Panc1 (cell line): ENCODE data around the gene PLCH1. TPM values are rescaled to one million over a fixed set of nuclear protein-coding genes. Genes with fewer than 3 reads are reported as not detected.

Source experiments
- ATAC-seq: fragments of 200-7000 bp; cut with Tn5 transposase; 2 replicates; pipeline ENCODE4 v1.9.1; 2020; ENCODE audit warnings: mild to moderate bottlenecking, moderate library complexity
- BruUV-seq: library from RNA; stranded (reverse); fragments of 400-500 nt; replicated peaks from 2 replicates; lab custom pipeline; 2021; lab: Mats Ljungman, UMichigan
- CTCF ChIA-PET: fragments of 300-600 bp; sonication (Branson Sonifier 250); formaldehyde crosslinking; loops from one replicate; lab custom pipeline; 2022; ENCODE audit warnings: antibody characterized with exemption; lab: Charles Lee
- POLR2A ChIA-PET: fragments of 300-600 bp; sonication (Branson Sonifier 250); formaldehyde crosslinking; loops from one replicate; lab custom pipeline; 2022; ENCODE audit warnings: antibody characterized with exemption; lab: Charles Lee
- DNase-seq: peaks from one replicate; pipeline ENCODE4 v3.0.0-alpha.2; 2010; ENCODE audit warnings: low read depth, low spot score
- H3K27ac ChIP-seq: 2 replicates; pipeline ENCODE4 v1.5.1; 2011; ENCODE audit warnings: mild to moderate bottlenecking, low read length, inconsistent platforms
- H3K27me3 ChIP-seq: fragments of 200-500 bp; sonication (Bioruptor generic); 2 replicates; pipeline ENCODE4 v1.6.0; 2014; ENCODE audit warnings: low read length, inconsistent platforms; ENCODE audit not compliant: control insufficient read depth, insufficient read depth
- H3K36me3 ChIP-seq: fragments of 200-500 bp; sonication (Bioruptor generic); 2 replicates; pipeline ENCODE4 v1.5.1; 2014; ENCODE audit warnings: inconsistent platforms, mild to moderate bottlenecking, low read length, moderate library complexity; ENCODE audit not compliant: control insufficient read depth, insufficient read depth
- H3K4me1 ChIP-seq: 2 replicates; pipeline ENCODE4 v1.5.1; 2011; ENCODE audit warnings: inconsistent platforms, mild to moderate bottlenecking, low read length, moderate library complexity; ENCODE audit not compliant: control insufficient read depth, insufficient read depth
- H3K4me3 ChIP-seq, 2 experiments: 2 replicates each; pipeline ENCODE4 v1.5.1; 2011 to 2012; ENCODE audit warnings: low read depth in 2 of 2, low read length in 2 of 2, mild to moderate bottlenecking in 2 of 2, inconsistent platforms in 1 of 2, moderate library complexity in 1 of 2
- H3K9me3 ChIP-seq: fragments of 200-500 bp; sonication (Bioruptor generic); 2 replicates; pipeline ENCODE4 v1.5.1; 2014; ENCODE audit warnings: low read depth, mild to moderate bottlenecking, inconsistent platforms, low read length, moderate library complexity; ENCODE audit not compliant: control insufficient read depth, insufficient read depth
- TCF7L2 ChIP-seq: IDR thresholded peaks from 2 replicates; pipeline ENCODE4 v1.6.1; 2011; ENCODE audit warnings: mild to moderate bottlenecking, low read depth, low read length, inconsistent platforms
- in situ Hi-C: cut with HindIII; loops from 2 replicates; pipeline ENCODE4 v1.10.0; 2016; ENCODE audit warnings: low sequenced_read_pairs, low pct_unique_long_range_greater_than_20kb
- intact Hi-C: fragments of 100-400 bp; cut with micrococcal nuclease; formaldehyde crosslinking; loops from one replicate; pipeline ENCODE4 v1.10.0; 2022; ENCODE audit not compliant: unreplicated experiment
- total RNA-seq: library from RNA; stranded (reverse); gene quantifications from one replicate; pipeline ENCODE4 v1.2.1, GENCODE V29; 2021; ENCODE audit not compliant: unreplicated experiment

Gene PLCH1
- total RNA-seq, 1 experiment from 2014 or later, result 0.03 TPM

DNA sequence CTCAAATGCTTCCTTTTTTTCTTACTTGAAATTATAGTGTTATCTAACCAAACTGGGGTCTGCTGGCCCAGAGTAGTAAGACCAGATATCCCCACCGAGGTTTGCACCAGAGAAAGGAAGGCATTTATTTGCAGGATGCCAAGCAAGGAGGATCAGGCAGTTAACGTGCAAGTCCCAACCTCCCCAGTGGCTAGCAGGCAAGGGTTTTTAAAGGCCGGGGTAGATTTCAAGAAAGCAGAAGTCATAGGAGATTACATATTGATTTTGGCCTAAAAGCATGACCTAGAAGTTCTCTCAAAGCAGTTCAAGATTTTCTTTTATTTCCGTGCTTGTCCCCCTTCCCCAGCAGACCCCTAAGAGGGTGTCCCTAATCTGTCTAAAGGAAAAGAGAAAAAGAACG, 418.6 kb downstream of the PLCH1 start:
- DNase-seq (no peak), ATAC-seq (no peak)
- Histone ChIP-seq H3K27me3 (no peaks in the 10 kb centered on the region; the same call in 1 of the 2 replicates), H3K4me3 (no peak overlapping the region), H3K9me3 (no peaks in the 10 kb centered on the region), H3K27ac (no peak overlapping the region), H3K4me1 (no peaks in the 10 kb centered on the region), H3K36me3 (no peaks in the 10 kb centered on the region)
- POLR2A ChIA-PET, result no interaction called here
- intact Hi-C loops (no loop called here), in situ Hi-C loops (no loop called here)
- CTCF ChIA-PET, result no interaction called here
- TF ChIP-seq TCF7L2, result no peak
- BruUV-seq, result no TSS peak

Other genes starting within 250 kb of the PLCH1 start
- 3.2 TPM for gene C3orf33, start 61.2 kb upstream of the PLCH1 start, total RNA-seq
- gene SLC33A1, start 109.4 kb upstream of the PLCH1 start, total RNA-seq, result 27.2 TPM
- 137 TPM for gene GMPS, start 125.6 kb upstream of the PLCH1 start, total RNA-seq